ENCODE measurements around the gene CERT1. TPM values are rescaled to one million over a fixed set of nuclear protein-coding genes. Genes with fewer than 3 reads are reported as not detected.

The CERT1 gene
- polyA plus RNA-seq, 1 of the 3 experiments (the other 2 are of a cell fraction) = 4.5 TPM

GRCh38 chr5:75498208-75498777 is 13.1 kb downstream of the CERT1 start:
- peaks cover 26% of the 10 kb centered on the region for H3K79me2 ChIP-seq (ENCODE audit: insufficient read depth)
- no peak overlapping the region for H3K9ac ChIP-seq
- TF ChIP-seq TEAD4 (IDR thresholded peaks at IDR 0.05; ENCODE audit: borderline replicate concordance, insufficient read depth) (no peak), FOXM1 (IDR thresholded peaks at IDR 0.05; ENCODE audit: low read depth) (no peak), REST (IDR thresholded peaks at IDR 0.05; ENCODE audit: low read depth, low read length) (no peak), RAD21 (IDR thresholded peaks at IDR 0.05; ENCODE audit: low read length) (no peak), JUND (IDR thresholded peaks at IDR 0.05) (no peak)
- H3K4me1 ChIP-seq (ENCODE audit: control insufficient read depth in 1 of 2, insufficient read depth in 2 of 2, low read depth in 1 of 2, low read length in 1 of 2) = no peaks in the 10 kb centered on the region
- H3K27ac ChIP-seq (ENCODE audit: low read depth in 2 of 2, low read length in 1 of 2) = no peak overlapping the region
- POLR2A ChIA-PET = no interaction called here
- H3K9me3 ChIP-seq = no peaks in the 10 kb centered on the region
- CTCF ChIA-PET = interaction anchor here (0.7 kb wide), 1 partner anchor 1608 kb away, joined by 4 read pairs; no protein-coding TSS in a partner anchor
- no peaks in the 10 kb centered on the region for H4K20me1 ChIP-seq (ENCODE audit: insufficient read depth)
- H3K4me2 ChIP-seq = no peak overlapping the region
- peaks cover 4 to 38% of the 10 kb centered on the region in 2 experiments for H3K36me3 ChIP-seq (replicated peaks in 1 of 2; ENCODE audit: control insufficient read depth in 1 of 2, insufficient read depth in 2 of 2, low read length in 1 of 2)
- H3K4me3 ChIP-seq (ENCODE audit: low read depth in 2 of 2, low read length in 1 of 2) = no peak overlapping the region
- H2AFZ ChIP-seq (ENCODE audit: low read depth) = no peak overlapping the region
- no peaks in the 10 kb centered on the region for H3K27me3 ChIP-seq (ENCODE audit: insufficient read depth)
- 94% methylated on average over 4 of the region's 7 CpGs for WGBS (ENCODE audit: low lambda C conversion rate)
- H3K9me2 ChIP-seq = no peaks in the 10 kb centered on the region
- DNase-seq = no peak
- no peaks in the 10 kb centered on the region for H3F3A ChIP-seq (replicated peaks; ENCODE audit: insufficient read depth)

GRCh38 chr5:75496026-75496425 is 15.4 kb downstream of the CERT1 start:
- Histone ChIP-seq H4K20me1 (ENCODE audit: insufficient read depth) (no peaks in the 10 kb centered on the region), H3F3A (replicated peaks; ENCODE audit: insufficient read depth) (no peaks in the 10 kb centered on the region), H3K36me3 (replicated peaks in 1 of 2; ENCODE audit: control insufficient read depth in 1 of 2, insufficient read depth in 2 of 2, low read length in 1 of 2) (peaks cover 7 to 40% of the 10 kb centered on the region in 2 experiments), H3K27me3 (ENCODE audit: insufficient read depth) (no peaks in the 10 kb centered on the region), H3K9ac (no peak overlapping the region), H3K9me2 (no peaks in the 10 kb centered on the region), H3K27ac (ENCODE audit: low read depth in 2 of 2, low read length in 1 of 2) (no peak overlapping the region), H3K4me1 (ENCODE audit: control insufficient read depth in 1 of 2, insufficient read depth in 2 of 2, low read depth in 1 of 2, low read length in 1 of 2) (no peaks in the 10 kb centered on the region), H3K4me3 (ENCODE audit: low read depth in 2 of 2, low read length in 1 of 2) (no peak overlapping the region), H3K9me3 (no peaks in the 10 kb centered on the region), H3K4me2 (no peak overlapping the region), H3K79me2 (ENCODE audit: insufficient read depth) (peaks cover 18% of the 10 kb centered on the region), H2AFZ (ENCODE audit: low read depth) (no peak overlapping the region)
- no peak for TF ChIP-seq YY1 (IDR thresholded peaks at IDR 0.05; ENCODE audit: low read depth)
- ChIA-PET POLR2A (no interaction called here), CTCF (no interaction called here)
- no peak for DNase-seq
- 96% methylated on average over 3 of the region's 3 CpGs for WGBS (ENCODE audit: low lambda C conversion rate)

- H3K79me2 ChIP-seq (ENCODE audit: insufficient read depth) = peaks cover 41% of the 10 kb centered on the region
- TF ChIP-seq PBX3 (IDR thresholded peaks at IDR 0.05) (no peak), IRF3 (IDR thresholded peaks at IDR 0.05; ENCODE audit: low read depth, low read length) (no peak), JUND (IDR thresholded peaks at IDR 0.05) (no peak), TEAD4 (IDR thresholded peaks at IDR 0.05; ENCODE audit: borderline replicate concordance, insufficient read depth) (no peak), REST (IDR thresholded peaks at IDR 0.05; ENCODE audit: low read depth, low read length) (no peak), SIN3A (IDR thresholded peaks at IDR 0.05; ENCODE audit: borderline replicate concordance, low read depth, low read length) (no peak), TAF1 (IDR thresholded peaks at IDR 0.05; ENCODE audit: borderline replicate concordance, low read depth, low read length) (no peak), YY1 (IDR thresholded peaks at IDR 0.05; ENCODE audit: low read depth) (no peak), CHD2 (IDR thresholded peaks at IDR 0.05; ENCODE audit: low read length, partially characterized antibody) (no peak)
These were observed 19.8 kb downstream of the CERT1 start for GRCh38 chr5:75491621-75492020.

More at GRCh38 chr5:75491621-75492020, 19.8 kb downstream of the CERT1 start:
- WGBS (ENCODE audit: low lambda C conversion rate) = 100% methylated on average over 2 of the region's 2 CpGs
- CTCF ChIA-PET = no interaction called here
- Histone ChIP-seq H3K4me1 (ENCODE audit: control insufficient read depth in 1 of 2, insufficient read depth in 2 of 2, low read depth in 1 of 2, low read length in 1 of 2) (no peaks in the 10 kb centered on the region), H3K9ac (no peak overlapping the region), H3K9me2 (no peaks in the 10 kb centered on the region), H3K9me3 (0 out of 2 replicates have a peak, but pooled peaks cover 6% of the 10 kb centered on the region), H2AFZ (ENCODE audit: low read depth) (no peak overlapping the region), H3K36me3 (replicated peaks in 1 of 2; ENCODE audit: control insufficient read depth in 1 of 2, insufficient read depth in 2 of 2, low read length in 1 of 2) (peaks cover 6 to 39% of the 10 kb centered on the region in 2 experiments), H4K20me1 (ENCODE audit: insufficient read depth) (no peaks in the 10 kb centered on the region), H3K27ac (ENCODE audit: low read depth in 2 of 2, low read length in 1 of 2) (no peak overlapping the region), H3K4me3 (ENCODE audit: low read depth in 2 of 2, low read length in 1 of 2) (no peak overlapping the region), H3F3A (replicated peaks; ENCODE audit: insufficient read depth) (peaks cover 6% of the 10 kb centered on the region), H3K4me2 (no peak overlapping the region), H3K27me3 (ENCODE audit: insufficient read depth) (no peaks in the 10 kb centered on the region)
- POLR2A ChIA-PET = no interaction called here
- DNase-seq = no peak

Data from SK-N-SH (cell line).